Activated CD4-positive, alpha-beta memory T cell treated with anti-CD3 and anti-CD28 coated beads for 36 hours (primary cell): ENCODE data around the gene SATB2. TPM values are rescaled to one million over a fixed set of nuclear protein-coding genes. Genes with fewer than 3 reads are reported as not detected.

ENCODE experiments used
- CTCF ChIA-PET: fragments of 350-600 bp; sonication (Branson Sonifier 250); formaldehyde crosslinking; loops from one replicate; lab custom pipeline; 2021; ENCODE audit warnings: antibody characterized with exemption, inconsistent platforms; lab: Charles Lee
- POLR2A ChIA-PET: fragments of 350-600 bp; sonication (Branson Sonifier 250); formaldehyde crosslinking; loops from one replicate; lab custom pipeline; 2021; ENCODE audit warnings: antibody characterized with exemption; lab: Charles Lee
- DNase-seq: peaks from one replicate; pipeline ENCODE4 v3.0.0-alpha.2; 2020
- H3K27ac Mint-ChIP-seq: one replicate; pipeline ENCODE4 v1.8.0; 2021; ENCODE audit warnings: mixed read lengths
- H3K27me3 Mint-ChIP-seq: one replicate; pipeline ENCODE4 v1.8.0; 2021; ENCODE audit warnings: mixed read lengths
- H3K36me3 Mint-ChIP-seq: one replicate; pipeline ENCODE4 v1.8.0; 2021; ENCODE audit warnings: mixed read lengths
- H3K4me1 Mint-ChIP-seq: one replicate; pipeline ENCODE4 v1.8.0; 2021; ENCODE audit warnings: low read depth, mixed read lengths
- H3K4me3 Mint-ChIP-seq: one replicate; pipeline ENCODE4 v1.8.0; 2021; ENCODE audit warnings: mild to moderate bottlenecking, mixed read lengths
- H3K9me3 Mint-ChIP-seq: one replicate; pipeline ENCODE4 v1.8.0; 2021; ENCODE audit warnings: mixed read lengths
- intact Hi-C: fragments of 100-400 bp; cut with micrococcal nuclease; formaldehyde crosslinking; loops from one replicate; pipeline ENCODE4 v1.15.1; 2023
- total RNA-seq, 2 experiments: library from RNA; stranded (reverse); gene quantifications; one replicate each; pipeline ENCODE4 v1.2.3, GENCODE V29; 2021

The SATB2 gene
- total RNA-seq, 2 experiments from 2014 or later = 0.17 to 0.19 TPM

DNA sequence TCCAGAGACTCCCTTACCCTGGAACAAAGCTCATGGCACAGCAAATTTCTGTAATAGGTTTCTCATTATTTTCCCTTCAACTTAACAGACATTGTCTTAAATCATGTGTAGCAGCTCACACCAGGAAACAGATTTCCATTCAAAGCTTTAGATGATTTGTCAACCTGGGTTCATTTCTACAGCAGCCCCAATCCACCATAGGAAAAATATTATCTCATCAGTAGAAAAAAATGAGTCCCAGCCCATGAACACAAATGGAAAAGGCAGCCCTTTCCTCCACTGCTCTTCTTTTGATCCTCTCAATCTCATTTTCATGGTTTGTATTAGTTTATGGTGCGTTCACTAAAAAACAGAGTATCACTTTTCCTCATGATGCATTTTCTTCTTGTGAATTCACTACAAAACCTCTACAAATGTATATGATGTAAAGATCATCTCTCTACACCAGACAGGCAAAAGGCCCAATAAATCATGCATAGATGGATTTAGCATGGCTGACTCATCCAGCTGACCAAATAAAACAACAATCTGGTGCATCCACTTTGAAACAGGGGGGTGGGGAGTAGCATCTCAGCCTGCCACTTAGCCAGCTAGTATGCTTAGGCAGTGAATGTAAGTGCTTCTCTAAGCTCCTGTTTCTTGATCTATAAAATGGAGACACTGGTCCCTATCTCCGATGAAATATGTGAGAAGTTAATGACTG lies 78.6 kb downstream of the SATB2 start:
- ChIA-PET CTCF (no interaction called here), POLR2A (no interaction called here)
- Mint-ChIP-seq H3K27me3 (peaks cover 5% of the 10 kb centered on the region), H3K4me3 (no peak overlapping the region), H3K4me1 (no peaks in the 10 kb centered on the region), H3K36me3 (no peaks in the 10 kb centered on the region), H3K27ac (no peak overlapping the region), H3K9me3 (no peaks in the 10 kb centered on the region)
- intact Hi-C loops = no loop called here
- no peak for DNase-seq

DNA sequence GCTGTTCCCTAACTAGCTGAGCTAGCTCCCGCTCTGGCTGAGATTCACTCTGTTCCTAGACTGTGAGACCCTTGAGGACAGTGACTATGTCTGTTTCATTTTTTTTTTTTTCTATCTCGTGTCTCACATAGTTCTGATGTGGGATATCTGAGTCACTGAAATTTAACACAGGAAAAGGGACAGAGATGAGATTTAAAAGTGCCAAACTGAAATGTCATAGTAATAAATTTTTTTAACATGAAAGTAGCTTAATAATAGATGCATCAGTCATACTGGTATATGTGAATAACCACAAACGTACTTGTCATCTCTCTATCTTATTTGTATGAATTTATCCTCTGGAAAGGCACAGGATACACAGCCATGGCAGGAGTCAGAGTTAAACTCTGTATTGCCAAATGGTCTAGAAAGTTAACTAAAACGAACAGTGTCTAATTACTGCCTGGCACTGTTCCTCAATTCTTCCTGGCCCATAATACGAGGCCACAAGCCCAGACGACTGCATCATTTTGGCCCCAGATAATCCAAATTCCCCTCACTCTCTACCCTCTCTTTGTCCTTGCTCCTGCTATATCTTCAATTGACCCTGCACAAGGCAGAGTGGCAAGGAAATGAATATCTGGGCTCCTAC lies 87.5 kb downstream of the SATB2 start:
- Mint-ChIP-seq H3K4me3 (no peak overlapping the region), H3K4me1 (no peaks in the 10 kb centered on the region), H3K9me3 (no peaks in the 10 kb centered on the region), H3K27me3 (peaks cover 3% of the 10 kb centered on the region), H3K36me3 (no peaks in the 10 kb centered on the region), H3K27ac (no peak overlapping the region)
- CTCF ChIA-PET = no interaction called here
- POLR2A ChIA-PET = no interaction called here
- no peak for DNase-seq
- intact Hi-C loops = no loop called here

DNA sequence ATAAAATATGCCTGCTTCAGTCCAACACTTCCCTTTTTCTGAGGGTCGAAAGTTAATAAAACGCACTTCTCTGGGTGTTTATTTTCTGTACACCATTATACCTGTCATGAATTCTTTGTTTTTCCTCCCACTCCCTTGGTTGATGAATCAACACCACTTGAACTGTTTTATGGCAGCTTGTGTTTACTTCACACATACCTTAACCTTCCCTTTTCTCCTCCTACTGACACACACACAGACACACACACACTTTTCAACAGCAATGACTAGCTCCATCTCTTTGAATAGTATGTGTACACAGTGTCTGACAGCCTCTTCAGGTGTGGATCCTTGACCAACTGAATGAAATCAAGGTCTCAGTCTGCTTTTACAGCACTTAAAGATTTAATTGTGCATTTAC lies 91.3 kb downstream of the SATB2 start:
- ChIA-PET POLR2A (interaction anchor here (0.5 kb wide), 1 partner anchor 539 kb away, joined by 3 read pairs; no protein-coding TSS in a partner anchor), CTCF (no interaction called here)
- Mint-ChIP-seq H3K4me1 (no peaks in the 10 kb centered on the region), H3K4me3 (no peak overlapping the region), H3K27ac (no peak overlapping the region), H3K27me3 (peaks cover 3% of the 10 kb centered on the region), H3K36me3 (no peaks in the 10 kb centered on the region), H3K9me3 (no peaks in the 10 kb centered on the region)
- intact Hi-C loops = no loop called here
- DNase-seq = no peak

GRCh38 chr2:199364153-199364552 lies 93.6 kb downstream of the SATB2 start:
- CTCF ChIA-PET = no interaction called here
- no peak for DNase-seq
- intact Hi-C loops = no loop called here
- POLR2A ChIA-PET = no interaction called here
- Mint-ChIP-seq H3K4me1 (no peaks in the 10 kb centered on the region), H3K36me3 (no peaks in the 10 kb centered on the region), H3K27me3 (peaks cover 3% of the 10 kb centered on the region), H3K27ac (no peak overlapping the region), H3K9me3 (no peaks in the 10 kb centered on the region), H3K4me3 (no peak overlapping the region)

GRCh38 chr2:199356412-199356811 lies 101.3 kb downstream of the SATB2 start:
- no peaks in the 10 kb centered on the region for H3K36me3 Mint-ChIP-seq
- no peaks in the 10 kb centered on the region for H3K9me3 Mint-ChIP-seq
- POLR2A ChIA-PET = no interaction called here
- CTCF ChIA-PET = no interaction called here
- DNase-seq = no peak
- H3K4me3 Mint-ChIP-seq = no peak overlapping the region
- H3K4me1 Mint-ChIP-seq = no peaks in the 10 kb centered on the region
- H3K27me3 Mint-ChIP-seq = peaks cover 2% of the 10 kb centered on the region
- no peak overlapping the region for H3K27ac Mint-ChIP-seq
- intact Hi-C loops = no loop called here

DNA sequence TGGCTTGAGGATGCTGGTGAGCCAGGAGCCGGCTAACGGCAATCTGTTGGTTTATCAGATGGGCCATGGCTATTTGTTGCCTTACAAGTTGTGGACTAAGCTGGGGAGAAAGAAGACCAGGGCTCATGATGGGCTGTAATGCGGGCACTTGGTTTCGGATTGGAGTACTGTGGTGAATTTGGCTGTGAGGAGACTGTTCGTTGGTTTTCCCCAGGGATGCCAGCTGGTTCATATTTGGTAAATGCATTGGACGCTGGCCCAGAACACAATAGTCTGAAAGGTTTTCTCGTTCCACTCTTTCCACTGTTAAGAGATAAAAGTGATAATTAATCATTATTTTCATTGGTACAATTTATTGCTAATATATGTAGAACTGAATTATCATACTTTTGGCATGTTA lies 108.9 kb downstream of the SATB2 start:
- peaks cover 2% of the 10 kb centered on the region for H3K27me3 Mint-ChIP-seq
- H3K36me3 Mint-ChIP-seq = no peaks in the 10 kb centered on the region
- no peak for DNase-seq
- POLR2A ChIA-PET = no interaction called here
- H3K4me3 Mint-ChIP-seq = no peak overlapping the region
- H3K27ac Mint-ChIP-seq = no peak overlapping the region
- intact Hi-C loops = no loop called here
- CTCF ChIA-PET = no interaction called here
- no peaks in the 10 kb centered on the region for H3K4me1 Mint-ChIP-seq
- no peaks in the 10 kb centered on the region for H3K9me3 Mint-ChIP-seq

DNA sequence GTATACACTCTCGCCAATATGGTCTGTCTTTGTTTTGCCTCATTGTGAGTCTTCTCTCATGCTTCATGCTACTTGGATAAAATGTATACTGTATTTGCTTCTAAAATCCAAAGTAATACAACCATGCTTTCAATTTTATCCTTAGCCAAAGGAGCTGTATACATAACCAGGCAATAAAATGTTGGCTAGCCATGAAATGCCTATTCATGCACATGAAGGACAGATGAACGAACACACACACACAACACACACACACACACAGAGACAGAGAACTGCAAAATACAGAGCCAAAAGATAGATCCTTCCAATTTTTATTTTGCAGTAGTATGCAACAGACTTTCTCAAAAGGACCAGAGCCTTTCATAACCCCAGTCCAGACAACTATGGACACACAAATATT lies 113.7 kb downstream of the SATB2 start:
- Mint-ChIP-seq H3K27me3 (no peaks in the 10 kb centered on the region), H3K4me1 (no peaks in the 10 kb centered on the region), H3K36me3 (no peaks in the 10 kb centered on the region), H3K9me3 (no peaks in the 10 kb centered on the region), H3K4me3 (no peak overlapping the region), H3K27ac (no peak overlapping the region)
- DNase-seq = no peak
- intact Hi-C loops = no loop called here
- CTCF ChIA-PET = no interaction called here
- POLR2A ChIA-PET = no interaction called here

GRCh38 chr2:199342334-199342733 lies 115.4 kb downstream of the SATB2 start:
- no peaks in the 10 kb centered on the region for H3K9me3 Mint-ChIP-seq
- no peak overlapping the region for H3K4me3 Mint-ChIP-seq
- H3K27ac Mint-ChIP-seq = no peak overlapping the region
- H3K4me1 Mint-ChIP-seq = no peaks in the 10 kb centered on the region
- H3K36me3 Mint-ChIP-seq = no peaks in the 10 kb centered on the region
- ChIA-PET POLR2A (no interaction called here), CTCF (no interaction called here)
- H3K27me3 Mint-ChIP-seq = no peaks in the 10 kb centered on the region
- no peak for DNase-seq
- intact Hi-C loops = no loop called here

GRCh38 chr2:199341123-199341522 lies 116.6 kb downstream of the SATB2 start:
- Mint-ChIP-seq H3K36me3 (no peaks in the 10 kb centered on the region), H3K27me3 (no peaks in the 10 kb centered on the region), H3K9me3 (no peaks in the 10 kb centered on the region), H3K4me3 (no peak overlapping the region), H3K27ac (no peak overlapping the region), H3K4me1 (no peaks in the 10 kb centered on the region)
- CTCF ChIA-PET = no interaction called here
- intact Hi-C loops = no loop called here
- no peak for DNase-seq
- POLR2A ChIA-PET = no interaction called here

- ChIA-PET POLR2A (no interaction called here), CTCF (no interaction called here)
- no peak overlapping the region for H3K4me3 Mint-ChIP-seq
- no peaks in the 10 kb centered on the region for H3K27me3 Mint-ChIP-seq
- no peaks in the 10 kb centered on the region for H3K9me3 Mint-ChIP-seq
- H3K27ac Mint-ChIP-seq = no peak overlapping the region
- H3K36me3 Mint-ChIP-seq = no peaks in the 10 kb centered on the region
- DNase-seq = no peak
- no peaks in the 10 kb centered on the region for H3K4me1 Mint-ChIP-seq
- intact Hi-C loops = no loop called here
Observed at GRCh38 chr2:199339891-199340605, 117.7 kb downstream of the SATB2 start.

DNA sequence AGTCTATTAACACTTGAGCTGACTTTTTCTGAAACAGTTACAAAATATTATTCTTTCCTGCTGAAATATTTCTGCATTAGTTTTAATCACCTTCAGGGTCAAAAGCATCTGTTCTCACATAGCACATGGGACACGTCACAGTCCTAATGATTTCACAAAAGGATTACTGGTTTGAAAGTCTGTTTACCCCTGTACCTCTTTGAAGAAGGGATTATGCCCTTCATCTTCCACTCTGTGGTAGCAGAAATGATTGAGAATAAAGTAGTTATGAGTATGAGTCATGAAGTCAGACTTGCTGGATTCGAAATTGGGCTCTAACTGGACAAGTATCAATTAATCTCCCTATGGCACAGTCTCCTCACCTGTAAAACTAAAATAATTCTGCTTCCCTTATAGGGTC lies 121.2 kb downstream of the SATB2 start:
- POLR2A ChIA-PET = no interaction called here
- Mint-ChIP-seq H3K4me1 (no peaks in the 10 kb centered on the region), H3K27me3 (no peaks in the 10 kb centered on the region), H3K9me3 (no peaks in the 10 kb centered on the region), H3K27ac (no peak overlapping the region), H3K36me3 (no peaks in the 10 kb centered on the region), H3K4me3 (no peak overlapping the region)
- CTCF ChIA-PET = no interaction called here
- intact Hi-C loops = no loop called here
- DNase-seq = no peak

DNA sequence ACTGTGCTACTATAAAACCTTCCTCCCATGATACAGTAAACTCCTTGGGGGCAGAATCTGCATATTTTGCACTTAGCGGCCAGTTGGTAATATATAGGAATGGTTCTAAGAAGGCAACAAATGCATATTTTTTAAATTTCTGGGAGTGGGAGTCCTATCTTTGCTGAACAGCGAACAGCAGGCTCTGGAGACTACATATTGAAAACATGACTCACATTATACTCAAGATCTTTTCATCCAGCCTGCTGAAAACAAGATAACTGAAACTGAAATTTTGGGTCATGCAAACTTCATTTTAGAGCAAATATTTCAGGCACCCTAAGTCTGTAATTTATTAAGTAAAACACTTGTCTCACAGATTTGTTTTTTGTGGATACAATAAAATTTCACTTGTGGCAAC lies 122.2 kb downstream of the SATB2 start:
- no peaks in the 10 kb centered on the region for H3K9me3 Mint-ChIP-seq
- POLR2A ChIA-PET = no interaction called here

More for the DNA sequence above, 122.2 kb downstream of the SATB2 start:
- Mint-ChIP-seq H3K4me3 (no peak overlapping the region), H3K27ac (no peak overlapping the region), H3K4me1 (no peaks in the 10 kb centered on the region), H3K27me3 (no peaks in the 10 kb centered on the region), H3K36me3 (no peaks in the 10 kb centered on the region)
- CTCF ChIA-PET = no interaction called here
- intact Hi-C loops = no loop called here
- DNase-seq = no peak
